Stimulated activated CD8-positive, alpha-beta memory T cell treated with anti-CD3 and anti-CD28 coated beads, Interleukin-7, amount 100 ng/mL, for 1 hour (primary cell): ENCODE measurements around the gene MT1A.

Source experiments
- DNase-seq, 2 donors: peaks; one replicate each; pipeline ENCODE4 v3.0.0-alpha.2; 2020; ENCODE audit warnings: low read depth in 2 of 2

MT1A gene

DNA sequence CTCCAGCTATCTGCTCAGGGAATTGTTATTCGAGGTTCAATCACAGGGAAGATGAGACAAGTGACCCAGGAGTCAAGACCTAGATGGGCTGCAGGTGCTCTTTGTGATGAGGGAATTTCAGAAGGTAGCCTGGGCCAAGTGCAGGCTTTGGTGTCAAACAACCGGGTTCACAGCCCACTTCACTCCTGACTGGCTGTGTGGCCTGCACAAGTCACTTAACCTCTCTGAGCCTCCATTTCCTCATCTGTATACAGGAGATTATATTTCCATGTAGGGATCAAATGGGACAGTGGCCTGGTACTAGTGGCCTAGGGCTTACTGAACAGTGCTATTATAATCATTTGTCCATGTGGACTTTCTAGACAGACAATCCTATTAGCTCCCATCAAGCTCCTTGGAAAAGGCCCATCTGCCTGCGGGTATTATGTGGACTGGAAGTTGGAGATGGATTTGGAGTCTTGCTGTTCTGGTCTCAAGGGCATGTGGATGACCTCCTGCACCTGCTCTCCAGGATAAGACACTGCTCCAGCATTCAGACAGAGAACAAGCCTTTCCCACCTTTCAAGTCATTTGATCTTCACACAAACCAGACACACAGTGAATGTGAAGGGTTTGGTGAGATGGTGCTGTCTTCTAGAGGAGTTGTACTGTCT is 40.7 kb downstream of the MT1A start:
- DNase-seq, result no peak

- DNase-seq, result no peak
Observed at GRCh38 chr16:56679818-56680217, 41.4 kb downstream of the MT1A start.

- DNase-seq, result peak; percentile 68 to 77
Observed at GRCh38 chr16:56681939-56682702, 43.7 kb downstream of the MT1A start, which contains the start of gene MT1X. TSS of gene MT1X (plus strand) at chr16:56682470. CDS start at chr16:56682541, 71 bp downstream.

DNA sequence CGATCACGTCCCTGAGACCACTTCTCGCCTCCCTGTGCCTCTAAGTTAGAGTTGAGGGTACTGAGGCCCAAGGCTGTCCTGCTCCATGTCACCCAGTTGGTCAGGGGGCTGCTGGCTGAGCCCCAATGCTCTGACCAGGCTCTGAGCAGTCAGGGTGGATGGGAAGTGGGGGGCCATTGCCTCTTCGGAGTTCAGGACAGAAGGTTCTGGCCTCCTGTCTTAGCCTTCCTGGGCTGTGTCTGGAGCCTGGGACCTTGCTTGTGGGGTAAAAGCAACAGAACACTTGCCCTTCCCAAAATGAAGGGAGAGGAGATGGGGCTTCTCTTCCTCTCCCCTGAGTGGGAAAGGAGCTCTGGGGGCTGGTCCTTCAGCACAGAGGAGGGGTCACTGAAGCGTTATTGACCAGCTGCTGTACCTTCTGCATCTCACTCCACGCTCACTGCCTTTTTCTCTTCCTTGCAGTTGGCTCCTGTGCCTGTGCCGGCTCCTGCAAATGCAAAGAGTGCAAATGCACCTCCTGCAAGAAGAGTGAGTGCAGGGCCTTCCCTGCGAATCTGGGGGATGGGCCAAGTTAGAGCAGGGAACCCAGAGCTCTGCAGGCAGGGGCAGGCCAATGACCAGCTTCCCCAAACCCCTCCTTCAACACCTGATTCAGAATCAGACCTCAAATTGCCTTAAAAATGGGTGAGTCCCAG is 44.4 kb downstream of the MT1A start:
- no peak for DNase-seq

DNA sequence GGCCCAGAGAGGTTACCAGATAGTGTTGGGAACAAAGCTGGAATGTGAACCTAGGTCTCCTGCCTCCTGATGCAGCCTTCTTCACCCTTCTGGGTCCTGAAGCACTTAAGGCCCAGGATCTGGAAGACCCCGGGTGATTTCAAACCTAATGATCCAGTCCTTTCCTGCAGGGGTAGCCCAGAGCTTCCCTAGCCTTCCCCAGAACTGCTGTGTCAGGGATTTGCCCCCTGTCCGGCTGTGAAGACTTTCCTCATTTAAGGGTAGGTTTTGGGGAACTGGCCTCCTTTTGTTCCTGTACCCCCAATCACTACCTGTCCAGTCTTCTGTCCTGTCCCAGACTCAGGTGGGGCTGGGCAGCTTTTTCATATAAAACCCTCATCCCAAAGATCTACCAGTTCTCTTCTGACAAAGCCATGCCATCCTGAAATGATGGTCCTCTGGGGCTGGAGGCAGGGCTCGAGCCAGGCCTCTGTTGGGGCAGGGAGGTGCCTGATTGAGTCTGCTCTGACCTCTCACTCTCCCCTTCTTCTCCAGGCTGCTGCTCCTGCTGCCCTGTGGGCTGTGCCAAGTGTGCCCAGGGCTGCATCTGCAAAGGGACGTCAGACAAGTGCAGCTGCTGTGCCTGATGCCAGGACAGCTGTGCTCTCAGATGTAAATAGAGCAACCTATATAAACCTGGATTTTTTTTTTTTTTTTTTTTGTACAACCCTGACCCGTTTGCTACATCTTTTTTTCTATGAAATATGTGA is 45.1 kb downstream of the MT1A start:
- no peak for DNase-seq

- no peak for DNase-seq
Observed at GRCh38 chr16:56684256-56684925, 45.9 kb downstream of the MT1A start.

- DNase-seq, result no peak
Observed at GRCh38 chr16:56684926-56685590, 46.6 kb downstream of the MT1A start.

DNA sequence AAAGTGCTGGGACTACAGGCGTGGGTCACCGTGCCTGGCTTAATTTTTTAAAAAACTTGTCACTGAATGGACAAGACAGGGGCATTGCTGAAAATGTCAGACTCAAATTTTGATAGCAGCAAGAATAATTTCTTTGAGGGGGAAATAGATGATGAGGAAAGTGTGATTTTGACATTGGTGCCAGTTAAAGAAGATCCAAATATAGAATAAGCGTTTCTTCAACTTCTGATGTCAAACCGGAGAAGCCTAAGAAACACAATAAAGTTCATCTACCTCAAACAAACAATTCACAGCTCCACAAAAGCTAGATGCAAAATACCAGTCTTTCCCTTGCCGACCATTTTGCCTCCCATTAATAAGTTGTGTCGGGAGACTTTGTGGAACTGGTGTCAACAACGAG is 48.3 kb downstream of the MT1A start:
- DNase-seq, result no peak

- DNase-seq, result no peak
Observed at GRCh38 chr16:56688762-56689161, 50.3 kb downstream of the MT1A start.

- no peak for DNase-seq
Observed at GRCh38 chr16:56689171-56689570, 50.7 kb downstream of the MT1A start.
